OCI-LY3 (cell line): ENCODE results near the gene SRPK1.

ENCODE experiments used
- H2AFZ ChIP-seq: fragments of 200-600, 300-600 bp; shearing (Covaris generic); 2 replicates; pipeline ENCODE4 v1.6.0; 2014; ENCODE audit warnings: antibody characterized with exemption, low read depth, low read length
- H3K27ac ChIP-seq: fragments of 200-600, 300-600 bp; sonication (generic); 2 replicates; pipeline ENCODE4 v1.5.1; 2014; ENCODE audit warnings: mild to moderate bottlenecking, low read length, moderate library complexity, mixed read lengths
- H3K27me3 ChIP-seq: fragments of 200-600, 300-600 bp; sonication (generic); 2 replicates; pipeline ENCODE4 v1.6.1; 2014; ENCODE audit warnings: low read depth, low read length, mixed read lengths
- H3K36me3 ChIP-seq: fragments of 200-600, 300-600 bp; sonication (generic); replicated peaks from 2 replicates; pipeline ENCODE3; 2014; ENCODE audit warnings: low read depth, low read length, mixed read lengths
- H3K4me1 ChIP-seq: fragments of 300-600, 200-600 bp; sonication (generic); 2 replicates; pipeline ENCODE4 v1.6.1; 2014; ENCODE audit warnings: low read length, mixed read lengths
- H3K4me2 ChIP-seq: fragments of 200-600, 300-600 bp; sonication (generic); 2 replicates; pipeline ENCODE4 v1.6.1; 2014; ENCODE audit warnings: low read length, mixed read lengths
- H3K4me3 ChIP-seq: fragments of 300-600, 200-600 bp; sonication (generic); 2 replicates; pipeline ENCODE4 v1.5.1; 2014; ENCODE audit warnings: antibody characterized with exemption, mild to moderate bottlenecking, low read length, moderate library complexity
- H3K79me2 ChIP-seq: fragments of 300-600, 200-600 bp; shearing (Covaris generic); 2 replicates; pipeline ENCODE4 v1.6.1; 2014; ENCODE audit warnings: mild to moderate bottlenecking, low read length, mixed read lengths
- H3K9ac ChIP-seq: fragments of 300-600, 200-600 bp; shearing (Covaris generic); 2 replicates; pipeline ENCODE4 v1.6.0; 2014; ENCODE audit warnings: mild to moderate bottlenecking, low read length, moderate library complexity
- H3K9me3 ChIP-seq: fragments of 200-600, 300-600 bp; shearing (Covaris generic); 2 replicates; pipeline ENCODE4 v1.6.1; 2014; ENCODE audit warnings: low read length, mixed read lengths; ENCODE audit not compliant: insufficient read depth
- H4K20me1 ChIP-seq: fragments of 200-600, 300-600 bp; sonication (generic); 2 replicates; pipeline ENCODE4 v1.6.1; 2016; ENCODE audit warnings: low read length, mixed read lengths; ENCODE audit not compliant: insufficient read depth
- CTCF ChIP-seq: fragments of 200-600, 300-600 bp; sonication (generic); IDR thresholded peaks from 2 replicates; pipeline ENCODE4 v1.5.1; 2014; ENCODE audit warnings: antibody characterized with exemption, low read length, low read depth
- EZH2phosphoT487 ChIP-seq: fragments of 200-600 bp; shearing (Covaris generic); IDR thresholded peaks from 2 replicates; pipeline ENCODE4 v1.6.1; 2018; ENCODE audit warnings: antibody characterized with exemption, mixed run types, low read depth

SRPK1 gene

GRCh38 chr6:35801148-35801547 lies 119.8 kb downstream of the SRPK1 start:
- Histone ChIP-seq H3K36me3 (no peaks in the 10 kb centered on the region), H3K4me2 (no peak overlapping the region), H4K20me1 (no peaks in the 10 kb centered on the region), H3K79me2 (no peaks in the 10 kb centered on the region), H2AFZ (no peak overlapping the region), H3K27me3 (no peaks in the 10 kb centered on the region), H3K27ac (no peak overlapping the region), H3K4me1 (no peaks in the 10 kb centered on the region), H3K4me3 (no peak overlapping the region), H3K9ac (no peak overlapping the region), H3K9me3 (no peaks in the 10 kb centered on the region)
- TF ChIP-seq CTCF (no peak), EZH2phosphoT487 (no peak)

GRCh38 chr6:35798706-35799105 lies 122.2 kb downstream of the SRPK1 start:
- no peak overlapping the region for H2AFZ ChIP-seq
- no peaks in the 10 kb centered on the region for H3K4me1 ChIP-seq
- H3K27ac ChIP-seq, result no peak overlapping the region
- H3K36me3 ChIP-seq, result no peaks in the 10 kb centered on the region
- H4K20me1 ChIP-seq, result no peaks in the 10 kb centered on the region
- no peak overlapping the region for H3K9ac ChIP-seq
- TF ChIP-seq EZH2phosphoT487 (no peak), CTCF (no peak)
- H3K27me3 ChIP-seq, result no peaks in the 10 kb centered on the region
- H3K9me3 ChIP-seq, result no peaks in the 10 kb centered on the region
- H3K4me3 ChIP-seq, result no peak overlapping the region
- no peaks in the 10 kb centered on the region for H3K79me2 ChIP-seq
- H3K4me2 ChIP-seq, result no peak overlapping the region

GRCh38 chr6:35797837-35798526 lies 122.9 kb downstream of the SRPK1 start:
- no peaks in the 10 kb centered on the region for H4K20me1 ChIP-seq
- no peak overlapping the region for H3K27ac ChIP-seq
- H3K9me3 ChIP-seq, result no peaks in the 10 kb centered on the region
- H3K79me2 ChIP-seq, result no peaks in the 10 kb centered on the region
- H3K4me3 ChIP-seq, result no peak overlapping the region
- no peak overlapping the region for H2AFZ ChIP-seq
- H3K4me2 ChIP-seq, result no peak overlapping the region
- no peak overlapping the region for H3K9ac ChIP-seq
- no peaks in the 10 kb centered on the region for H3K27me3 ChIP-seq
- no peaks in the 10 kb centered on the region for H3K4me1 ChIP-seq
- H3K36me3 ChIP-seq, result no peaks in the 10 kb centered on the region
- TF ChIP-seq EZH2phosphoT487, result no peak
- TF ChIP-seq CTCF, result no peak

GRCh38 chr6:35796236-35796635 lies 124.7 kb downstream of the SRPK1 start:
- no peaks in the 10 kb centered on the region for H4K20me1 ChIP-seq
- H3K9me3 ChIP-seq, result no peaks in the 10 kb centered on the region
- H3K36me3 ChIP-seq, result no peaks in the 10 kb centered on the region
- no peak overlapping the region for H3K4me2 ChIP-seq
- H2AFZ ChIP-seq, result no peak overlapping the region
- peaks cover 8% of the 10 kb centered on the region for H3K27me3 ChIP-seq
- H3K79me2 ChIP-seq, result no peaks in the 10 kb centered on the region
- H3K9ac ChIP-seq, result no peak overlapping the region
- no peak overlapping the region for H3K4me3 ChIP-seq
- H3K4me1 ChIP-seq, result no peaks in the 10 kb centered on the region
- TF ChIP-seq EZH2phosphoT487 (no peak), CTCF (no peak)
- no peak overlapping the region for H3K27ac ChIP-seq
